Measurements from ENCODE around the gene ABCG1. TPM values are rescaled to one million over a fixed set of nuclear protein-coding genes. Genes with fewer than 3 reads are reported as not detected.

ABCG1 gene
- total and polyA plus RNA-seq, 4 donors = 11.5 to 65.0 (median 35.0) TPM

- no peaks in the 10 kb centered on the region for H3K27me3 ChIP-seq (ENCODE audit: control insufficient read depth in 3 of 3, insufficient read depth in 3 of 3, low read length in 2 of 3)
- no peaks in the 10 kb centered on the region for H3K4me1 ChIP-seq (ENCODE audit: control insufficient read depth in 5 of 5, insufficient read depth in 5 of 5, low read length in 5 of 5)
- peaks cover 0 to 54% (median 9%) of the 10 kb centered on the region in 4 donors for H3K36me3 ChIP-seq (ENCODE audit: control insufficient read depth in 4 of 4, insufficient read depth in 4 of 4, low read length in 4 of 4)
- DNase-seq (no peak), ATAC-seq (ENCODE audit: insufficient read depth, low FRiP score) (no peak)
- no peak overlapping the region for H3K27ac ChIP-seq (ENCODE audit: low read depth in 1 of 2, low read length in 1 of 2)
- no peak overlapping the region for H3K4me3 ChIP-seq
- no peak overlapping the region for H3K9ac ChIP-seq (ENCODE audit: insufficient read depth in 1 of 2, low read length in 2 of 2)
- peaks cover 0 to 4% (median 1%) of the 10 kb centered on the region in 4 donors for H3K9me3 ChIP-seq (ENCODE audit: control insufficient read depth in 4 of 4, insufficient read depth in 3 of 4, low read length in 3 of 4)
- no peak for TF ChIP-seq CTCF (IDR thresholded peaks at IDR 0.05; ENCODE audit: control extremely low read depth, extremely low read depth)
- 97 to 99% methylated on average over 5 of the region's 5 CpGs for WGBS, 2 donors
Measured at GRCh38 chr21:42288962-42289361, 70.0 kb downstream of the ABCG1 start.

GRCh38 chr21:42289926-42290325 lies 71.0 kb downstream of the ABCG1 start:
- Histone ChIP-seq H3K4me1 (ENCODE audit: control insufficient read depth in 5 of 5, insufficient read depth in 5 of 5, low read length in 5 of 5) (no peaks in the 10 kb centered on the region), H3K9ac (ENCODE audit: insufficient read depth in 1 of 2, low read length in 2 of 2) (no peak overlapping the region), H3K36me3 (ENCODE audit: control insufficient read depth in 4 of 4, insufficient read depth in 4 of 4, low read length in 4 of 4) (peaks cover 0 to 57% (median 8%) of the 10 kb centered on the region in 4 donors), H3K27me3 (ENCODE audit: control insufficient read depth in 3 of 3, insufficient read depth in 3 of 3, low read length in 2 of 3) (no peaks in the 10 kb centered on the region), H3K27ac (ENCODE audit: low read depth in 1 of 2, low read length in 1 of 2) (no peak overlapping the region), H3K4me3 (no peak overlapping the region), H3K9me3 (ENCODE audit: control insufficient read depth in 4 of 4, insufficient read depth in 3 of 4, low read length in 3 of 4) (peaks cover 0 to 4% (median 1%) of the 10 kb centered on the region in 4 donors)
- DNase-seq (no peak), ATAC-seq (ENCODE audit: insufficient read depth, low FRiP score) (no peak)
- WGBS, 2 donors = 57 to 77% methylated on average over 18 of the region's 18 CpGs
- no peak for TF ChIP-seq CTCF (IDR thresholded peaks at IDR 0.05; ENCODE audit: control extremely low read depth, extremely low read depth)

- H3K9ac ChIP-seq (ENCODE audit: insufficient read depth in 1 of 2, low read length in 2 of 2) = no peak overlapping the region
- H3K27ac ChIP-seq (ENCODE audit: low read depth in 1 of 2, low read length in 1 of 2) = no peak overlapping the region
- no peaks in the 10 kb centered on the region for H3K27me3 ChIP-seq (ENCODE audit: control insufficient read depth in 3 of 3, insufficient read depth in 3 of 3, low read length in 2 of 3)
- peaks cover 0 to 58% (median 8%) of the 10 kb centered on the region in 4 donors for H3K36me3 ChIP-seq (ENCODE audit: control insufficient read depth in 4 of 4, insufficient read depth in 4 of 4, low read length in 4 of 4)
- ATAC-seq (ENCODE audit: insufficient read depth, low FRiP score) (no peak), DNase-seq (no peak)
- no peaks in the 10 kb centered on the region for H3K4me1 ChIP-seq (ENCODE audit: control insufficient read depth in 5 of 5, insufficient read depth in 5 of 5, low read length in 5 of 5)
- H3K4me3 ChIP-seq = no peak overlapping the region
- no peak for TF ChIP-seq CTCF (IDR thresholded peaks at IDR 0.05; ENCODE audit: control extremely low read depth, extremely low read depth)
- H3K9me3 ChIP-seq (ENCODE audit: control insufficient read depth in 4 of 4, insufficient read depth in 3 of 4, low read length in 3 of 4) = peaks cover 0 to 4% (median 1%) of the 10 kb centered on the region in 4 donors
- 45 to 52% methylated on average over 3 of the region's 3 CpGs for WGBS, 2 donors
Measured at GRCh38 chr21:42290505-42290904, 71.6 kb downstream of the ABCG1 start.
